Measurements from ENCODE around the gene DES.

DES gene

DNA sequence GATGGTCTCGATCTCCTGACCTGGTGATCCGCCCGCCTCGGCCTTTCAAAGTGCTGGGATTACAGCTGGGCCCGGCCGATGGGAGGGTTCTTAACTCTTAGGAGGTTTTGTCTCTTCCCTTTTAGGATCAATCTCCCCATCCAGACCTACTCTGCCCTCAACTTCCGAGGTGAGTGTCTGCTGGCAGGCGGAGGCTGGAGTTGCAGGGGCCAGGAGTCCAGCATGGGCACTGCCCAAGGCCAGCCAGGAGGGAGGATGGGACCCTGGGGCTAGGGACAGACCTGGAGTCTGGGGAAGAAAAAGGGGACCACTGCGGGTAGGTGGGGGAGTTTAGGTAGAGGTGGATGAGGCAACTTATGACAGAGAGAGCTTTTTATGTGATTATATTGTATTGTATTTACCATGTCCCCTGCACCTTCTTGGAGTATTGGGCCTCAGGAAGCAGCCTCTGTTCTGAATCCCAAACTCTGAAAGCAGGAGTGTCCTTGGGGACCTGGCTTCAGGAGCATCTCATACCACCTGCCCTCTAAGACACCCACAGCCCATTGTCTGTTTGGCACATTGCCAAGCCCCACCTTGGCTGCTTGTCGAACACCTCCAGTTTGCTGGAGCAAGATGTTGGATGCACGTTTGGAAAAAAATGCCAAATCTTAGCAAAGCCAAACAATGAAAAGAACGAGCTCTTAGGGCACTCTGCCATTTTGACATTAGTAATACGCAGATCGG lies 5.6 kb downstream of the DES start:
- H3K27me3 ChIP-seq (ENCODE audit: control insufficient read depth, insufficient read depth, low read length) = peaks cover 17% of the 10 kb centered on the region
- H3K9ac ChIP-seq (ENCODE audit: low read depth, low read length) = no peak overlapping the region
- no peaks in the 10 kb centered on the region for H3K36me3 ChIP-seq (ENCODE audit: control insufficient read depth, insufficient read depth, low read length)
- H3K9me3 ChIP-seq (ENCODE audit: control insufficient read depth, insufficient read depth, low read length) = no peaks in the 10 kb centered on the region
- H3K4me1 ChIP-seq (ENCODE audit: control insufficient read depth, insufficient read depth, low read length) = no peaks in the 10 kb centered on the region
- H3K4me3 ChIP-seq (ENCODE audit: low read depth, low read length) = no peak overlapping the region

GRCh38 chr2:219425238-219426067 lies 7.3 kb downstream of the DES start:
- Histone ChIP-seq H3K4me3 (ENCODE audit: low read depth, low read length) (no peak overlapping the region), H3K9ac (ENCODE audit: low read depth, low read length) (no peak overlapping the region), H3K9me3 (ENCODE audit: control insufficient read depth, insufficient read depth, low read length) (no peaks in the 10 kb centered on the region), H3K36me3 (ENCODE audit: control insufficient read depth, insufficient read depth, low read length) (no peaks in the 10 kb centered on the region), H3K27me3 (ENCODE audit: control insufficient read depth, insufficient read depth, low read length) (peaks cover 3% of the 10 kb centered on the region), H3K4me1 (ENCODE audit: control insufficient read depth, insufficient read depth, low read length) (no peaks in the 10 kb centered on the region)

GRCh38 chr2:219426068-219426443 lies 7.9 kb downstream of the DES start:
- no peak overlapping the region for H3K4me3 ChIP-seq (ENCODE audit: low read depth, low read length)
- H3K9me3 ChIP-seq (ENCODE audit: control insufficient read depth, insufficient read depth, low read length) = no peaks in the 10 kb centered on the region
- no peaks in the 10 kb centered on the region for H3K36me3 ChIP-seq (ENCODE audit: control insufficient read depth, insufficient read depth, low read length)
- no peaks in the 10 kb centered on the region for H3K4me1 ChIP-seq (ENCODE audit: control insufficient read depth, insufficient read depth, low read length)
- no peaks in the 10 kb centered on the region for H3K27me3 ChIP-seq (ENCODE audit: control insufficient read depth, insufficient read depth, low read length)
- H3K9ac ChIP-seq (ENCODE audit: low read depth, low read length) = no peak overlapping the region

- H3K27me3 ChIP-seq (ENCODE audit: control insufficient read depth, insufficient read depth, low read length) = no peaks in the 10 kb centered on the region
- no peak overlapping the region for H3K9ac ChIP-seq (ENCODE audit: low read depth, low read length)
- no peaks in the 10 kb centered on the region for H3K36me3 ChIP-seq (ENCODE audit: control insufficient read depth, insufficient read depth, low read length)
- no peaks in the 10 kb centered on the region for H3K9me3 ChIP-seq (ENCODE audit: control insufficient read depth, insufficient read depth, low read length)
- H3K4me1 ChIP-seq (ENCODE audit: control insufficient read depth, insufficient read depth, low read length) = no peaks in the 10 kb centered on the region
- H3K4me3 ChIP-seq (ENCODE audit: low read depth, low read length) = no peak overlapping the region
Observed at GRCh38 chr2:219426534-219427136, 8.5 kb downstream of the DES start.

DNA sequence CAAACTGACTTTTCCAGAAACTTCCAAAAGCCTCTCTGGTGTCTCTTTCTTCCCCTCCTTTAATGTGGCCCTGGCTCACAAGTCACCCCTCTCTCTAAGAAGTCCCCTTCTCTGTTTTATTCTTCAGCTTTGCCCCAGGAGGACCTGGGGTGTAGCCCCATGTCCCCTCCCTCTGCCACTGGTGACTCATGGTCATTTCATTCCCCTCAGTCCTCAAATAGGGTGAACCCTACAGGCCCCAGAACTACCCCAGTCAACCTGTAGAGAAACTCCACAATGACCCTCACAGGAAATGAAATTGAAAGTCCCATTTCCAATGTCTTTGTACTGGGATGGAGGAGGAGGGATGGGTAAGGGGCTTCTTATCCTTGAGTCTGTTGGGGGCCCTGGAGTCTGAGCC lies 10.3 kb downstream of the DES start:
- no peaks in the 10 kb centered on the region for H3K36me3 ChIP-seq (ENCODE audit: control insufficient read depth, insufficient read depth, low read length)
- H3K4me1 ChIP-seq (ENCODE audit: control insufficient read depth, insufficient read depth, low read length) = no peaks in the 10 kb centered on the region
- no peak overlapping the region for H3K9ac ChIP-seq (ENCODE audit: low read depth, low read length)
- no peaks in the 10 kb centered on the region for H3K27me3 ChIP-seq (ENCODE audit: control insufficient read depth, insufficient read depth, low read length)
- H3K4me3 ChIP-seq (ENCODE audit: low read depth, low read length) = no peak overlapping the region
- no peaks in the 10 kb centered on the region for H3K9me3 ChIP-seq (ENCODE audit: control insufficient read depth, insufficient read depth, low read length)

DNA sequence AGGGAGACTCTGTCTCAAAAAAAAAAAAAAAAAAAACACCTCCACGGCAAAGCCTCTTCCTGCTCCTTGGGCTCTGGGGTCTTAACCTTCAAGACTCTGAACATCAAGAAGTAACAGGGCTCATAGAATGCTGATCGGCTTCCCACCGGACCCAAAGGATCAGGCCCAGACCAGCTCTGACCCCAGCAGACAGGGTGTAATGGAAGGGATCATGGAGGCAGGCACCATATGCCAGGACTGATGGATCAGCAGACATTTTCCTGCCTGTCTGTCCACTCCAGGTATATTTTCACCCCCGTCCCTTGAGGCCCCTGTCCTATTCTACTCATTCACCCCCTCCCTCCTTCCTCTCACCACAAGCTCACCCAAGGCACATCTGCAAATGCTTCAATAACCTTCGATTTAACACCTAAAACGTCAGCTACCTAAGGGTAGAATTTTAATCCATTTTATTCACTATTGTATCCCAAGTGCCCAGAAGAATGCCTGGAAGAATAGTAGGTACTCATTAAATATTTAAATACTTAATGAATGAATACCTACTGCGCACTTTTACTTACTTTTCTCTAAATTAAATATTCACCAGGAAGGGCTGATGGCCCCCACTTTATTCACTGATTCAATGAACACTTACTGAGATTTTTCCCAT lies 11.9 kb downstream of the DES start:
- H3K4me3 ChIP-seq (ENCODE audit: low read depth, low read length) = no peak overlapping the region
- H3K9me3 ChIP-seq (ENCODE audit: control insufficient read depth, insufficient read depth, low read length) = no peaks in the 10 kb centered on the region
- H3K4me1 ChIP-seq (ENCODE audit: control insufficient read depth, insufficient read depth, low read length) = peaks cover 2% of the 10 kb centered on the region
- no peaks in the 10 kb centered on the region for H3K36me3 ChIP-seq (ENCODE audit: control insufficient read depth, insufficient read depth, low read length)
- peaks cover 2% of the 10 kb centered on the region for H3K27me3 ChIP-seq (ENCODE audit: control insufficient read depth, insufficient read depth, low read length)
- H3K9ac ChIP-seq (ENCODE audit: low read depth, low read length) = no peak overlapping the region

DNA sequence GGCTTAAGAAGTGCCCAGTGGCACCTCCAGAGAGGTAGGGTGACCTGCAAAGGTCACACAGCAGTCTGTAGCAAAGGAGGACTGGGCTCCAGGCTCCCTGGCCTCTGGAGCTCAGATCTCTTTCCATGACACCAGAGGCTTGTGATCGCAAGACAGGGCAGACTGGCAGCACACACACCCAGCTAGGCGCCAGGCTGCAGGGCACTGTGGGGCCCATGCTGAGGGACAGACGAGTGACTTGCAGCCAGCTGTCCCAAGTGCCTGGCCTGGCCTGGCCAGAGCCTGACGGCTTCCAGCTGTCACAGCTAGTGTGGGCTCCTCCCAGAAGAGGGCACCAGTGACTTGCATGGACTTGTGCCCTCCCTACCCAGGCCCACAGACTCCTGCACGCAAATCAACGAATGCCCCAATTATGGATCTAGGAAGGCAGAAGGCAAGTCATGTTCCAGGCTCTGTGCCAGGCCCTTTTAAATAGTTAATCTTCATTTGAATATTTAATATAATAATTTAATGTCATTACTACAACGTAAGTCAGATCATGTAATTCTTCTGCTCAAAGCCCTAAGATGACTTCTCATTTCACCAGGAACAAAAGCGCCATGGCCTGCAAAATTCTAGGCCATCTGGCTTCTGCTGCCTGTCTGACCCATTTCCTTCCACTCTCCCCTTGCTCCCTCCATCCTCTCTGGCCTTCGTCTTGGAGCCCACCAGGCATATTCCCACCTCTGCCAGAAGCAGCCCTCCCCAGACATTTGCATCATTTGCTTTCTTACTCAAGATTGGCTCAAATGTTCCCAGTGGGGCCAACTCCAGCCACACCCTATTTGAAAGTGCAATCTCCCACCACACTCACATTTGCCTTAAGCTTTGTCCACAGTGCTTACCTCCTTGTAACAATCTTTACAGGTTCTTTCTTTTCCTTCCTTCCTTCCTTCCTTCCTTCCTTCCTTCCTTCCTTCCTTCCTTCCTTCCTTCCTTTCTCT lies 12.7 kb downstream of the DES start:
- Histone ChIP-seq H3K9me3 (ENCODE audit: control insufficient read depth, insufficient read depth, low read length) (no peaks in the 10 kb centered on the region), H3K4me3 (ENCODE audit: low read depth, low read length) (no peak overlapping the region), H3K36me3 (ENCODE audit: control insufficient read depth, insufficient read depth, low read length) (no peaks in the 10 kb centered on the region), H3K4me1 (ENCODE audit: control insufficient read depth, insufficient read depth, low read length) (peaks cover 2% of the 10 kb centered on the region), H3K27me3 (ENCODE audit: control insufficient read depth, insufficient read depth, low read length) (peaks cover 9% of the 10 kb centered on the region), H3K9ac (ENCODE audit: low read depth, low read length) (no peak overlapping the region)

DNA sequence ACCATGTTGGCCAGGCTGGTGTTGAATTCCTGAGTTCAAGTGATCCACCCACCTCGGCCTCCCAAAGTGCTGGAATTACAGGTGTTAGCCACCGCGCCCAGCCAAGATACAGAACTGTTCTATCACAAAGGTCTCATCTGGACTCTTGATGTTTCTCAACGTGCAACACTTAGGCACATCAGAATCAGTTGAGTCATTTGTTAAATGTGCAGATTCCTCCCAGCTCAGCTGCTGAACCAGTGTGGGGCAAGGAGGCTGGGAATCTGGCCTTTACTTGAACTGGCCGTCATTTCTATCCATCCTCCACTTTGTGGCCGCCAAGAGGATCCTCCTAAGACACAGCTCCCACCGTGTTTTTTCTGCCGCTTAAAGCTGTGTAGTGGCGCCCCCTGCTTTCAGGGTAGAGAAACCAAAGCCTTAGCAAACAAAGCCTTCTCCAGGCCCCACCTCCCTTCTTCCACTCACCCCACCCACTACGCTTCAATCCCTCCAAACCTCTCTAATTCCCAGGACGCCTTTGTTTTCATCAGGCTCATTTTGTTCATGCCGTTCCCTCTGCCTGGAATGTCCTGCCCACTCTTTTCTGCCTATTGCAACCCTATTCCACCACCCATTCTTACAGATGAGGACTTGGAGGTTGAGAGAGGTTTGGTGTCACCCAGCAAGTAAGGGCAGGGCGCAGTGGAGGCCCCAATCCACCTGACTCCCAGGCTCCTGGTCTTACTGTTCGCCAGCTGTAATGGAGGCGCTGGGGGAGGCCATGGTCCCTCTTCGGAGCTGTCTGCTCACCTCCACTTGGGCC lies 15.7 kb downstream of the DES start:
- Histone ChIP-seq H3K27me3 (ENCODE audit: control insufficient read depth, insufficient read depth, low read length) (peaks cover 26% of the 10 kb centered on the region), H3K4me1 (ENCODE audit: control insufficient read depth, insufficient read depth, low read length) (peaks cover 2% of the 10 kb centered on the region)

DNA sequence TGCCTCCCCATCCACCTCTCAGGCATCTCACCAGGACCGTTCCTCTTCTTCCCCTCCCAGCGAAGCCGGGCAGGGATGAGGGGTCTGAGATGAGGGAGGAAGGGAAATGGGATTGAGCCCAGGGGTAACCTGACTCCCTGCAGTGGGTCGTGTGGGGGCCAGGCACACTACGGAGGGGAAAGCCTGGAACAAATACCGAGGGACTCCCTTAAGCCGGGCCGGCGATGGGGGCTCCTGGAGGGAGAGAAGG lies 16.2 kb downstream of the DES start:
- H3K9me3 ChIP-seq (ENCODE audit: control insufficient read depth, insufficient read depth, low read length) = no peaks in the 10 kb centered on the region
- no peaks in the 10 kb centered on the region for H3K36me3 ChIP-seq (ENCODE audit: control insufficient read depth, insufficient read depth, low read length)
- peak overlapping the region; percentile 74 for H3K9ac ChIP-seq (ENCODE audit: low read depth, low read length)
- H3K4me1 ChIP-seq (ENCODE audit: control insufficient read depth, insufficient read depth, low read length) = peaks cover 2% of the 10 kb centered on the region
- peak overlapping the region; percentile 59 for H3K4me3 ChIP-seq (ENCODE audit: low read depth, low read length)
- peaks cover 28% of the 10 kb centered on the region for H3K27me3 ChIP-seq (ENCODE audit: control insufficient read depth, insufficient read depth, low read length)

More for the DNA sequence above, 15.7 kb downstream of the DES start:
- H3K9ac ChIP-seq (ENCODE audit: low read depth, low read length) = peak overlapping the region; percentile 74
- H3K36me3 ChIP-seq (ENCODE audit: control insufficient read depth, insufficient read depth, low read length) = no peaks in the 10 kb centered on the region
- peak overlapping the region; percentile 59 for H3K4me3 ChIP-seq (ENCODE audit: low read depth, low read length)
- H3K9me3 ChIP-seq (ENCODE audit: control insufficient read depth, insufficient read depth, low read length) = no peaks in the 10 kb centered on the region

DNA sequence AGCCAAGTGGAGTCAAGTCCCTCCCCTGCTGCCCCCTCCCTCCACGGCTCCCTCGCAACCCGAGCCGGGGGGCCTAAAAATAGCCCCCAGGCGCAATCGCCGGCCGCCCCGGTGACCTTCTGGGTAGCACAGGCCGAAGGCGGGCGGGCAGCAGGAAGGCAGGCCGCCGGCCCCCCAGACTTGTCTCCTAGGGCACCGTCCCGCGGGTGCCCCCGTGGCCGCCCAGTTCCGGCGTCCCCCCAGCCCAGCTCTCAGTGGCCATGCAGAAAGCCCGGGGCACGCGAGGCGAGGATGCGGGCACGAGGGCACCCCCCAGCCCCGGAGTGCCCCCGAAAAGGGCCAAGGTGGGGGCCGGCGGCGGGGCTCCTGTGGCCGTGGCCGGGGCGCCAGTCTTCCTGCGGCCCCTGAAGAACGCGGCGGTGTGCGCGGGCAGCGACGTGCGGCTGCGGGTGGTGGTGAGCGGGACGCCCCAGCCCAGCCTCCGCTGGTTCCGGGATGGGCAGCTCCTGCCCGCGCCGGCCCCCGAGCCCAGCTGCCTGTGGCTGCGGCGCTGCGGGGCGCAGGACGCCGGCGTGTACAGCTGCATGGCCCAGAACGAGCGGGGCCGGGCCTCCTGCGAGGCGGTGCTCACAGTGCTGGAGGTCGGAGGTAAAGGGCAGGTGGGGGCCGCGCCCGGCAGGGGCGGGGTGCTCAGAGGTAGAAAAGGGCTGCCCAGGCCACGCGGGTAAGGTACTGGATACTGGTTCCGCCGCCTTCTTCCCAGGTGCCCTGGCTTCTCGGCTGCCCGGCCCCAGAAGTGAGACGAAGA lies 16.7 kb downstream of the DES start, which contains the start of gene SPEG:
SPEG (plus strand) TSS at position 126 of the 808 bp plus-strand sequence; CDS start at position 261, 135 bp downstream.
- Histone ChIP-seq H3K27me3 (ENCODE audit: control insufficient read depth, insufficient read depth, low read length) (peaks cover 31% of the 10 kb centered on the region), H3K4me3 (ENCODE audit: low read depth, low read length) (peak within 1 kb of the TSS; percentile 59), H3K36me3 (ENCODE audit: control insufficient read depth, insufficient read depth, low read length) (no peaks in the 10 kb centered on the region), H3K9ac (ENCODE audit: low read depth, low read length) (peak within 1 kb of the TSS; percentile 74), H3K4me1 (ENCODE audit: control insufficient read depth, insufficient read depth, low read length) (peaks cover 2% of the 10 kb centered on the region), H3K9me3 (ENCODE audit: control insufficient read depth, insufficient read depth, low read length) (no peaks in the 10 kb centered on the region)

Measured in iPS-15b (cell line).